RKO (cell line): Measurements from ENCODE around the gene ZBTB18.

Source experiments
- DNase-seq: peaks from one replicate; pipeline ENCODE4 v3.0.0-alpha.2; 2016; ENCODE audit warnings: low spot score

The ZBTB18 gene

GRCh38 chr1:244050835-244051444 is at the start of gene ZBTB18:
Gene ZBTB18, plus strand, starts transcription at chr1:244051283. Its CDS starts 149 bp downstream, at chr1:244051432.
- DNase-seq: peak; percentile 7

GRCh38 chr1:244002721-244003120 is 48.4 kb upstream of the ZBTB18 start:
- no peak for DNase-seq

GRCh38 chr1:244005455-244005854 is 45.6 kb upstream of the ZBTB18 start:
- no peak for DNase-seq

- DNase-seq: no peak
Observed at GRCh38 chr1:244006381-244006901, 44.6 kb upstream of the ZBTB18 start.

GRCh38 chr1:244006961-244007360 is 44.1 kb upstream of the ZBTB18 start:
- no peak for DNase-seq

- peak; percentile 60 for DNase-seq
Observed at GRCh38 chr1:244010191-244010590, 40.9 kb upstream of the ZBTB18 start.

GRCh38 chr1:244010703-244011123 is 40.4 kb upstream of the ZBTB18 start:
- DNase-seq: no peak

- DNase-seq: no peak
Observed at GRCh38 chr1:244011271-244011670, 39.8 kb upstream of the ZBTB18 start.

GRCh38 chr1:244011786-244012185 is 39.3 kb upstream of the ZBTB18 start:
- no peak for DNase-seq

- no peak for DNase-seq
Observed at GRCh38 chr1:244012202-244012601, 38.9 kb upstream of the ZBTB18 start.

GRCh38 chr1:244013100-244013499 is 38.0 kb upstream of the ZBTB18 start:
- DNase-seq: no peak

GRCh38 chr1:244014862-244015261 is 36.2 kb upstream of the ZBTB18 start:
- DNase-seq: peak; percentile 3

GRCh38 chr1:244019982-244020485 is 31.0 kb upstream of the ZBTB18 start:
- DNase-seq: no peak

- DNase-seq: no peak
Observed at GRCh38 chr1:244021427-244021826, 29.7 kb upstream of the ZBTB18 start.

- no peak for DNase-seq
Observed at GRCh38 chr1:244022311-244022710, 28.8 kb upstream of the ZBTB18 start.

- DNase-seq: no peak
Observed at GRCh38 chr1:244022864-244023440, 28.1 kb upstream of the ZBTB18 start.

- no peak for DNase-seq
Observed at GRCh38 chr1:244027491-244028145, 23.5 kb upstream of the ZBTB18 start.

GRCh38 chr1:244028701-244029100 is 22.4 kb upstream of the ZBTB18 start:
- DNase-seq: no peak

- no peak for DNase-seq
Observed at GRCh38 chr1:244029124-244029523, 22.0 kb upstream of the ZBTB18 start.

- DNase-seq: no peak
Observed at GRCh38 chr1:244030481-244031040, 20.5 kb upstream of the ZBTB18 start.

GRCh38 chr1:244035358-244035757 is 15.7 kb upstream of the ZBTB18 start:
- no peak for DNase-seq

- DNase-seq: no peak
Observed at GRCh38 chr1:244037252-244037651, 13.8 kb upstream of the ZBTB18 start.
